Nephron (organoid): ENCODE results near the gene ABHD12.
"Not testable (repeated sequence)": the region's sequence is repeated elsewhere in the genome, so short reads cannot be mapped to it uniquely, and the experiment has no call there.

ENCODE experiments used
- H3K27ac Mint-ChIP-seq, 3 experiments: 2 replicates each; pipeline ENCODE4 v1.8.0; 2020; ENCODE audit warnings: mixed read lengths in 3 of 3, mild to moderate bottlenecking in 2 of 3, moderate library complexity in 1 of 3
- H3K27me3 Mint-ChIP-seq: 2 replicates; pipeline ENCODE4 v1.8.0; 2021; ENCODE audit warnings: low read depth, mild to moderate bottlenecking, moderate library complexity, mixed read lengths
- H3K36me3 Mint-ChIP-seq: 2 replicates; pipeline ENCODE4 v1.8.0; 2020; ENCODE audit warnings: low read depth, mixed read lengths
- H3K4me1 Mint-ChIP-seq: 2 replicates; pipeline ENCODE4 v1.8.0; 2020; ENCODE audit warnings: mixed read lengths
- H3K4me3 Mint-ChIP-seq, 3 experiments: 2 replicates each; pipeline ENCODE4 v1.8.0; 2020; ENCODE audit warnings: mild to moderate bottlenecking in 3 of 3, mixed read lengths in 3 of 3, moderate library complexity in 2 of 3
- H3K9me3 Mint-ChIP-seq: 2 replicates; pipeline ENCODE4 v1.8.0; 2020; ENCODE audit warnings: mixed read lengths
- CTCF ChIP-seq, 3 experiments: fragments of 200-600 bp; sonication (generic); IDR thresholded peaks; one replicate each; pipeline ENCODE4 v1.5.0; 2021; ENCODE audit warnings: antibody characterized with exemption in 3 of 3; ENCODE audit not compliant: unreplicated experiment in 3 of 3

The ABHD12 gene

GRCh38 chr20:25317351-25318075 lies 73.1 kb downstream of the ABHD12 start:
- Mint-ChIP-seq H3K36me3 (peaks cover 14% of the 10 kb centered on the region), H3K27me3 (no peaks in the 10 kb centered on the region), H3K4me1 (no peaks in the 10 kb centered on the region), H3K9me3 (no peaks in the 10 kb centered on the region), H3K27ac (peak overlapping the region in 1 of 3 experiments; percentile 43), H3K4me3 (no peak overlapping the region)
- TF ChIP-seq CTCF (IDR thresholded peaks at IDR 0.05; ENCODE audit: unreplicated experiment in 3 of 3) = no peak

GRCh38 chr20:25316506-25317190 lies 74.0 kb downstream of the ABHD12 start:
- peaks cover 15% of the 10 kb centered on the region for H3K36me3 Mint-ChIP-seq
- no peaks in the 10 kb centered on the region for H3K27me3 Mint-ChIP-seq
- H3K4me1 Mint-ChIP-seq = no peaks in the 10 kb centered on the region
- H3K4me3 Mint-ChIP-seq = no peak overlapping the region
- no peaks in the 10 kb centered on the region for H3K9me3 Mint-ChIP-seq
- no peak for TF ChIP-seq CTCF (IDR thresholded peaks at IDR 0.05; ENCODE audit: unreplicated experiment in 3 of 3)
- H3K27ac Mint-ChIP-seq = no peak overlapping the region

GRCh38 chr20:25315418-25316210 lies 75.0 kb downstream of the ABHD12 start:
- Mint-ChIP-seq H3K4me1 (peaks cover 2% of the 10 kb centered on the region), H3K27ac (no peak overlapping the region), H3K27me3 (no peaks in the 10 kb centered on the region), H3K36me3 (peaks cover 15% of the 10 kb centered on the region), H3K9me3 (no peaks in the 10 kb centered on the region), H3K4me3 (no peak overlapping the region)
- TF ChIP-seq CTCF (IDR thresholded peaks at IDR 0.05; ENCODE audit: unreplicated experiment in 3 of 3) = no peak

GRCh38 chr20:25314497-25315417 lies 75.9 kb downstream of the ABHD12 start:
- no peak for TF ChIP-seq CTCF (IDR thresholded peaks at IDR 0.05; ENCODE audit: unreplicated experiment in 3 of 3)
- no peaks in the 10 kb centered on the region for H3K27me3 Mint-ChIP-seq
- peaks cover 8% of the 10 kb centered on the region for H3K4me1 Mint-ChIP-seq
- peaks cover 19% of the 10 kb centered on the region for H3K36me3 Mint-ChIP-seq
- no peak overlapping the region for H3K27ac Mint-ChIP-seq
- H3K9me3 Mint-ChIP-seq = no peaks in the 10 kb centered on the region
- no peak overlapping the region for H3K4me3 Mint-ChIP-seq

- Mint-ChIP-seq H3K9me3 (no peaks in the 10 kb centered on the region), H3K27ac (no peak overlapping the region), H3K4me1 (peaks cover 8% of the 10 kb centered on the region), H3K36me3 (peaks cover 19% of the 10 kb centered on the region), H3K27me3 (no peaks in the 10 kb centered on the region), H3K4me3 (no peak overlapping the region)
- no peak for TF ChIP-seq CTCF (IDR thresholded peaks at IDR 0.05; ENCODE audit: unreplicated experiment in 3 of 3)
Measured at GRCh38 chr20:25313593-25313992, 77.0 kb downstream of the ABHD12 start.

- not testable (repeated sequence) for H3K27me3 Mint-ChIP-seq, H3K9me3 Mint-ChIP-seq, H3K27ac Mint-ChIP-seq, H3K4me1 Mint-ChIP-seq, H3K4me3 Mint-ChIP-seq
- peaks cover 19% of the 10 kb centered on the region for H3K36me3 Mint-ChIP-seq
Measured at GRCh38 chr20:25312716-25313115, 77.9 kb downstream of the ABHD12 start.
